Mesenteric fat pad (tissue), 1 donor: ENCODE results near the gene MTFP1. TPM values are rescaled to one million over a fixed set of nuclear protein-coding genes. Genes with fewer than 3 reads are reported as not detected.

ENCODE experiments used
- DNase-seq: peaks from one replicate; pipeline ENCODE4 v3.0.0-alpha.2; 2020; ENCODE audit warnings: low spot score
- long read RNA-seq: library from polyadenylated mRNA; unstranded; transcript quantifications from one replicate; pipeline ENCODE4 v2.0.0, GENCODE V29; 2020
- total RNA-seq: library from RNA; stranded (reverse); fragmentation: NEBNext Ultra II Directional; extraction: Animal tissue kit (Norgen Biotek cat#: 25700); gene quantifications from one replicate; pipeline ENCODE4 v1.2.1, GENCODE V29; 2021
- donor health status: DM: yes; HTN: yes; CAD: no.

The MTFP1 gene, protein sequence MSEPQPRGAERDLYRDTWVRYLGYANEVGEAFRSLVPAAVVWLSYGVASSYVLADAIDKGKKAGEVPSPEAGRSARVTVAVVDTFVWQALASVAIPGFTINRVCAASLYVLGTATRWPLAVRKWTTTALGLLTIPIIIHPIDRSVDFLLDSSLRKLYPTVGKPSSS
- total RNA-seq = 13.3 TPM
- long read RNA-seq, transcript MTFP1-201 (4 exons, 1,370 nt) = major isoform, 34 of 48 reads
- long read RNA-seq, partial matches to known transcripts = 1 of 48 reads
- long read RNA-seq, other reads (novel, unspliced or antisense) = 6 of 48 reads

DNA sequence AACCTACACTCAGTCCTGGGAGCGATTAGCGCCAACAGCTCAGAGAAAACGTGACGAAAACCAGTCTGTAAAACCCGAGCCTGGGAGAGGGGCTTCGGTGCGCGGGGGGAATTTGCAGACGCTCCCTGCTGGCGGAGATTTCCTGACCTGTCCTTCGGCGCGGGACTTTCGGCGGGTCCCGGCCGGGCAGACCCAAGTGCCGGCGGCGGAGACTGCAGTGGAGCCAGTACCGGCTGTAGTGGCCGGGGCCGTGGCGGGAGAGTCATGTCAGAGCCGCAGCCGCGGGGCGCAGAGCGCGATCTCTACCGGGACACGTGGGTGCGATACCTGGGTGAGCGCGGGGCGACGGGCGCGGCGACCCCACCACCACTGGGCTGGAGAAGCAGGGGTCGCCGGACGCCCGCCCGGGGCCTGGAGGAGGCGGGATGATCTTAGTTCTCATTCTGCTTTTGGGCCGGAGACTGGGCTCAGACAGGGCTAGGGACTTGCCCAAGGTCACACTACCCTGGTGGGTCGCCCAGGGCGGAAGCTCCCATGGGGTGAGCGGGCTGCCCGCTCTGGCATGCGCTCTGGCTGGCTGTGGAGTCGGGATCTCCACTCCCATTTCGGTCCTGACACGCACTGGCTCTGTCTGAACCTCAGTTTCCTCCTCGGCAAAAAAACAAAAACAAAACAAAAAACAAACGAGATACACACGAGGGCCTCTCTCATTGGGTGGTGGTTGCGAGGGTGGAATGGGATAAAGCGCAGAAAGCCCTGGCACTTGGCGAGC, at the start of gene MTFP1:
MTFP1 (plus strand) TSS at position 153 of the 772 bp plus-strand sequence; CDS start at position 265, 112 bp downstream.
- DNase-seq = no peak

DNA sequence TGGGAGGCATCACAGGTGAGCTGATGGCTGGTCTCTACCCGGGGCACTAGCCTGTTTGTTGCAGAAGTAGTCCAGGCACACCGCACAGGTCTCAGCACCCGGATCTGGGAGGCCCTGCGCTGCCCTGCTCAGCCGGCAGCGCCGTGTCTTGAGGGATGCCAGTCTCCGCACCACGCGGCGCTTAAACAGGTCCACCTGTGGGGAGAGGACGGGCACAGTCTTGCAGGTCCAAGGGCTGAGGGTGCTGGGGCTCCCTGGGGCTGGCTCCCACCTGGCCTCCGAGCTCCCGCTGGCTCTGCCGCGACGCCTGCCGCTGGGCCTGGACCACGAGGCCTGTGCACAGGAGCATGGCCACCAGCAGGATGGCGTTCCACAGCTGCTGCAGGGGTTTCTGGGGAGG, 45.6 kb upstream of the MTFP1 start:
- no peak for DNase-seq

DNA sequence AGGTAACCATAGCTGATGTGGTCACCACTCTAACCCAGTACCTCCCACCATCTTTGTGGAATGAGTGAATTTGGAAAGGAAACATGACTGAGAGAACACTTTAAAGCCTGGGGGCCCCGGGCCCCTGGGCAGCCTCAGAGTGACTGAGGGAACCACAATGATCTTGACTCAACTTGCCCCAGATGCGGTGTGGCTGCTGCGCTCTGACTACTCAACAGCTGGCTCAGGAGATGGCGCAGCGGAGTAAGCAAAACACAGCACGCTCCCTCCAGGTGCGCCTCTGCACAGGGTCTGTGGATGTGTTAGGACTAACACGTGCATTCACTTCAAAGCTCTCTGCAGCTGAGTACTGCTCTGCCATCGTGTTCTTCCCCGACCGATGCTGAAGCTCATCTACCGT, 44.3 kb upstream of the MTFP1 start:
- DNase-seq = no peak

DNA sequence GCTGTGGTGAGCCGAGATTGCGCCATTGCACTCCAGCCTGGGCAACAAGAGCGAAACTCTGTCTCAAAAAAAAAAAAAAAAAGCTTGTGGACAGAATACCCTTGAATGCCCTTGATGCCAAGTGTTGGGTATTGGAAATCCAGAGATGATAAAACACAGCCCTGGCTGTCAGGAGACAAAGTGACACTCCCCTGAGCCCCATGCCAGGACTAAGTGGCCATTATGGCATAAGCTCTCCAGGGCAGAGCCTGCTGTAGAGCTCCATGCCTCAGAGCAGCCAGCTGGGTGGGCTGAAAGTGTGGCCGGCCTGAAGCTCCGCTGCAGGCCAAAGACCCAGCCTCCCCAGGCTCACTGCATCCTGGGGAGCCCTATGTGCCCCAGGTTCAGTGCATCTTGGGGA, 43.2 kb upstream of the MTFP1 start:
- no peak for DNase-seq

DNA sequence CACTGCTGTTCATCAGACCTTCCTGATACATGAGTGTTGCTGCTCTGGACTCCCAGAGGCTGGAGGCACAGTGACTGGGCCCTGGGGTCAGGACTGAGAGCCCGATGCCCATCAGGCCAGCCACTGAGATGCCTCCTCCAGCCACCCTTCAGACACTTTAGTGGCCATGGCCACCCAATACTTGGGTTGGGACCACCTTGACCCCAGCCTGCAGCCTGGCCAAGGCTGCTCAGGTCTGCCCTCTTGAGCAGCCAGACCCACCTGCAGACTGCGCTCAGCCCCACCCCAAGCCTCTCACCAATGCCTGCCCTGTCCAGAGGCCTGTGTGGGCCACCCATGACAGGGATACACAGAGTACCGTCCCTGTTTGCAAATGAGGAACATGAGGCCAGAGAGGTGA, 42.5 kb upstream of the MTFP1 start:
- DNase-seq = no peak

DNA sequence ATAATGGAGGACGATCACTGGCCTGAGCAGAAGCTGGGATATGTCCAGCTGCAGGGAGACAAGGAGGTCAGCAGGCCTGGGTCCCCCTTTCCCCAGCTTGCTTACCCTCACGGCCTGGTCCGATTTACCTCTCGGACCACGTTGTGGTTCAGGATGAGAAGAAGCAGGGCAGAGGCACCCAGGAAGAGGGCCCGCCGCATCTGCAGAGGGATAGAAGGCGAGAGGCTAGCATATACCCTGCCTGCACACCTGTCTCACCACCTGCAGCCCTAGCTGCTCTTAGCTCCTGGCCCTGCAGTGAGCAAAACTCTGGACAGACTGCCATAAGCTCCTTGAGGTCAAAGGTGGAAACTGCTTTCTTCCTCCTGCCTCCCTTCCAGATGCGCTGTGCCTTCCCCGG, 39.6 kb upstream of the MTFP1 start:
- no peak for DNase-seq

DNA sequence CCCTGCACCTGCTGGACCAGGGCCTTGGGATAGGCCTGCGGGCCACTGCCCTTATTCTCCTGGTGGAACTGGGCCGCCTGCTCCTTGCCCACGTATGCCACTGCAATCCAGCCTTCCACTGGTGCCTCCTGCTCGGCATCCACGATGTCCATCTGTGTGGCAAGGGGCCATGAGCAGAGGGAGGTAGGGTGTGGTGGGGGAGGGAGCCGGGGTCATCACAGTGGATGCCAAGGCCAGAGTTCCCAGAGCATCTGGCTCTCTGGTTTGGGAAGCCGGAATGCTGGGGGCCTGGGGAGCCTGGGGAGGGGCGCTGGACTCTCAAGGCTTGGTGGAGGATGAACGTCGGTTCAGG, 39.0 kb upstream of the MTFP1 start:
- no peak for DNase-seq

DNA sequence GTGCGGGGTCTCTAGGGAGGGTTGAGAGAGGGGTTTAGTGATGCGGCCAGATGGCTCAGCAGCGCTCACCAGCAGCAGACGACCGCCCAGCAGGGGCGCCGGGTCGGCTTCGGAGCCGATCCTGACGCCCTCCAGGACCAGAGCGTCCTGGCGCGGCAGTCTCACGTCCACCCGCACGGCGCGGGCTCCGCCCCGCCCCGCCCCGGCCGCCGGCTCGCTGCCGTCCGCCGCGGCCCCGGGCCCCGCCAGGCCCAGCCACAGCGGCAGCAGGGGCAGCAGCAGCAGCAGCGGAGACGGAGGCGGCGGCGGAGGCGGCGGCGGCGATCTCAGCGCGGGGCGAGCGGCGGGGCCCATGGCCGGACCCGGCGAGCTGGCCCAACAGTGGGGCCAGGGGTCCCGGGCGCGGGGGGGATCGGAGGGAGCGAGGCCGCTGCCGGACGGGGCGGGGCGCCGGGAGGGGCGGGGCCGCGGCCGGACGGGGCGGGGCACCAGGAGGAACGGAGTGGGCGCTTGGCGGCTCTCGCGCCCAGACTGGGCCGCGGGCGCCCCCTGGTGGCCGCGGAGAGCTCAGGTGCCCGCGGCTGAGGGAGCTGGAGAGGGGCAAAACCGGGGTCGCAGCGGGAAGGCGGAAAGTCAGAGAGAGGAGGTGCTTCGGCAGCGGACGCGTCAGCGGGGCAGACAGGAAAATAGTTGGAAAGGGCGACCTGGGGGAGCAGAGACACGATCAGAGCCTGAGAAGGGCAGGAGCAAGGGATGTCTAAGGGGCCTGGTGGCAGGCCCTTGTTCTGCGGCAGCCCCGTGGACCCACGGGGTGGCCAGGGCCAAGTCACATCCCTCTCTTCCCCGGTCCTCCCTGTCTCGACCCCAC, 38.4 kb upstream of the MTFP1 start, which contains the start of gene RNF215:
RNF215 (minus strand) TSS at position 452 of the 868 bp plus-strand sequence; CDS start at position 354, 98 bp downstream.
- peak; percentile 95 for DNase-seq

DNA sequence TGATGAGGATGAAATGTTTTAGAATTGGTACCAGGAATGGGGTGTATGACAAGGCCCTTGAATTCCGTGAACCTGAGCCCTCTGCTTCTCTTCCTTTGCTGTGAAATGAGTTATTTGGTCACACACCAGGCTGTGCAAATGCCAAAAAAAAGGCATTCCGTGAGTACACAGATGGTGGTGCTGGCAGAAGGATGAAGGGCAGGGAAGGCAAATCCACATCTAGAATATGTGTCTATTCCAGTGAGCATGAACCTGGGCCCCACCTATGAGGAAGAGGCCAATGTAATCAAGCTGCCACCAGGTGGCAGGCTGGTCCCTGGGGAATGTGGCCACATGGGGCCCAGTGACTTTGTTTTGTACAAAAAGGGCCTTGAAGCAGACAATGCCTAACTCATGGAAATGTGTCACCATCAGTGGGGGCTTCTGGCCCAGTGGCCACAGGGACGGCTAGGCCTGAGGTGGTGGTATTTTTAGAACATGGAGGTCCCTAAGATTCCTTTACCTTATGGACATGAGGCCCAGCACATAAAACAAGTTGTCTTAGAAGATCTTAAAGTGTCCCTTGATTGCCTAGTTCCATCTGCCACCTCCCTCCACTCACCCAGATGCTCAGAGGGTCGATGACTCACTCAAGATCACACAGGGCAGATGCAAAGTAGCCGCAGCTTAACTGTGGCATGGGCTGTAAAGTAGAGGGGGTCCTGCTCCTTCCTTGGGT, 34.4 kb upstream of the MTFP1 start:
- no peak for DNase-seq

DNA sequence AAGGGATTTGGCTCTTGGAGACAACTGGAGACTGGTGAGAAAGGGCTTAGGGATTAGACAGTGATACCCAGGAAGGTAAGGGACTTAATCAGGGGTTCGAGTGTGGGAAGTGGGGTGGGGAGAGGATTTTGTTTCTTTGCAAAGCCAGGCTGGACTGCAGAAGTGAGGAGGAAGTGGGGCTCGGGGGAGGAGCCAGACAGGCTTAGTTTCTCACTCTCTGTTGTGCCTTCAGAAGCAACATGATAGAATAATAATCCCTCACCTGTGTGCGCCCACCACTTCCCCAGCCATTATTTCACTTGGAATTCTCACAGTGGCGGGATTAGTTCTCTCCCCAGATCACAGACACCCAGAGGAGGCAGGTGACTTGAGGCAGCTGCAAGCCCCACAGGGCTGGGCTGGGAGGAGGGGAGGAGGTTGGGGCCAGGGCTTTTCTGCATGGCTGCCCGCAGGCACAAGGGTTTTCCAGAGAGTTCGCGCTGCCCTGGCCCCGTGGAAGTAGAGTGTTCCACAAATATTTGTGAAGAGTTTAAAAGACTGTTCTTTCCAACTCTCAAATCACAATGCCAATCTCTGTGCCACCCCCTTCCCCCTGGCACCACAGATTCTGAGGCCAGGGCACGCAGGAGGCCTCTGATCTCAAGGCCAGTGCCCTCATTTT, 32.8 kb upstream of the MTFP1 start:
- DNase-seq = no peak

DNA sequence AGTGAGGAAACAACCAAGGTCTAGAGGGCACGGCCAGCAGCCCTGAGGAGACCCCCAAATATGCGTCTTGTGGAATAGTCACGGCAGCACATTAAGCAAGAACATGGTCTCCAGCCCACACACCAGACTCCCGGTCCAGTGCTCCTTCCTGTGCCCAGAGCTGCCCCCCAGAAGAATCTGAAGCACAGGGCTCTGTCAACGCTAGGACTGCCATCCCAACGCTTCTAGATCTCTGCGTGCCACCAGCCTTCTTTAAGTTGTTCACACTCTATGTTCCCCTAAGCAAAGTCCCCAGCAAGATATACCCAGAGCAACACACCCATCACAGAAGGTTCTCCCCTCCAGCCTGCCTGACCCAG, 32.3 kb upstream of the MTFP1 start:
- DNase-seq = no peak

DNA sequence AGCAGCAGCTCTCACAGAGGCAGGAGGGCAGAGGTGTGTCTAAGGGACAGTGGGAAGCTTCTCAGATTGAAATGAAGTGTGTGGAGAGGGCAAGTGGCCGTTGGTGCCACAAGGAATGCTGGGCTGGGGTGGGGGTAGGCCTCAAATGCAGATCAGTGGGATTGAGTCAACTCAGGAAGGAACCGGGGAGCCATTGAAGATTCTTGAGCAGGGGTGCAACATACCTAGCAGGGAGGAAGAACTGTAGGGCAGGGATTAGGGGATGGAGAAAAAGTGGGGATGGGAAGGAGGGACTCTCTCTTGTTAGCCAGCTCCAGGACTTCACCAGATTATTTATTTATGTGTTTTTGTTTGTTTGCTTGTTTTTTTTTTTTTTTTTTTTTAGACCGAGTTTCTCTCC, 31.7 kb upstream of the MTFP1 start:
- no peak for DNase-seq

DNA sequence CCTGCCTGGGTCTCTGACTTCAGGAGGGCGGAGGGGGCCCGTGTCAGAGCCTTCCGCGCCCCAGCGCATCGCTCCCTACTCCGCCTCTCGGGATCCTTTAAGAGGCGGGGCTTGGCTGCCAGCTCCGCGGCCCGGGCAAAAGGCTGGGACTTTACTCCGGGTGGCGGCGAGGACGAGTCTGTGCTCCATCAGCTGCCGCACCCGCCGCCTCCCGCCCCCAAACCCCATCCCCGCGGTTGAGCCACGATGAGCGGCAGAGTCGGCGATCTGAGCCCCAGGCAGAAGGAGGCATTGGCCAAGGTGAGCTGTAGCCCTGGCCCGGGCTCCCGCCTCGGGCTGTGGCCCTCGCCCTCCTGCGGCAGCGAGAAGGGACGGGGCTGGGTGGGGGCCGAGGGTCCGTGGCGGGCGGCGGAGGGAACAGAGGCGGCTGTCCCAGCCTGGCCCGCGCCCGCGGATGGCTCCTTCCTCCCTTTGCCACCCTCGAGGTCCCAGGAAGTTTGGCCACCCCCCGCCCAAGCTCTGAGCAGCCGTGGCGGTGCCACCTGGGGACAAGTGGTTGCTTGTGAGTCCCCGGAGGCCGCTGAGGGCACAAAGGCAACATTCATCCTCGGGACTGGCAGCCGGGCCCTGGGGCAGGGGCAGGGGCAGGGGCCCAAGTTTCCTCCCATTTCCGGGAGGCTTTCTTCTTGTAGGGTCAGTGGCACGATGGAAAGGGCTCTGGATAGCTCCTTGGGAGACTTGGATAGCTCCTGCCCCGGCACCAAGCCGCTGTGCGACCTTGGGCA, 28.5 kb upstream of the MTFP1 start, which contains the start of gene SEC14L2:
SEC14L2 (plus strand) TSS at position 148 of the 785 bp plus-strand sequence; CDS start at position 247, 99 bp downstream.
- peak; percentile 93 for DNase-seq

DNA sequence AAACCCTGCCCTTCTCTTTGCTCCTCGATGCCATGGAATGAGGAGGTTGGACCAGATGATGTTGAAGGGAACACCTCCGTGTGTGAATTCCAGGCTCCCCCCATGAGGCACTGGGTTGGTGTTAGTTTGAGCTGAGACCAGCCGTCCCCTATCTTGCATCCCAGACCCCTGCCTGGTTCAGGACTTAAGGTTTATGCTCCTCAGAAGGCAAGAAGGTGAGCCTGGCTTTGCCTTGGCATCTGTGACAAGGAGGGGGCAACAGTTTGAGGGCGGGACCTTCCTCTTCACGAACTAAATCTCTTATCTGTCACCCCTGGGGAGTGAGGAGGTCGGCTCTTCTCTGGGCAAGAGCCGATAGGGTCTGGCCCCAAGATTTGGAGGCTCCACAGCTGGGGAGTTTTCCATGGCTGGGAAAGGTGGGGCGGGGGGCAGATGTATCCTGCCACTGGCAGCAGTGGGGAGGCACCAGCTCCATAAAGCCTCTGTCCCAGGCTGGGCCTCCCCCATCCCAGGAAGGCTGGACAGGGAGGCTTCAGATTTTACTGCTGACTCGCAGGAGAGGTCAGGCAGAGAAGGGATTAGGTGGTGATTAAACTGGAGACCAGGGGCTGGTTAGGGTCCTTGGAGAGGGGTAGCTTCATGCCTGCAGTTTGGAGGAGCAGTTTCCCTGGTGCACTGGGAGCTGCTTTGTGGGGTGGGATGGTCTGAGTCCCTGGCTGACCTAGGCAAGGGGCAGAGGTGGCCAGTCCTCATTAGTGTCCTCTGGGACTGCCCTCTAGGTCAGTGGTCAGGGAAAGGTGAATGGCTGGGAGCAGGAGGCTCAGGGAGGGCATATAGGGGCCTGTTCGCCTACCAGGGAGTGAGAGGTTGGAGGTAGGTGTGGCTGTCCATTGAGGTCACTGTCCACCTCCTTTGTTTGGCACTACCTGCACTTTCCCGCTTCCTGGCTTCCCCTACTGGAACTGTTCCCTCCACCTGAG, 27.6 kb upstream of the MTFP1 start:
- DNase-seq = no peak

DNA sequence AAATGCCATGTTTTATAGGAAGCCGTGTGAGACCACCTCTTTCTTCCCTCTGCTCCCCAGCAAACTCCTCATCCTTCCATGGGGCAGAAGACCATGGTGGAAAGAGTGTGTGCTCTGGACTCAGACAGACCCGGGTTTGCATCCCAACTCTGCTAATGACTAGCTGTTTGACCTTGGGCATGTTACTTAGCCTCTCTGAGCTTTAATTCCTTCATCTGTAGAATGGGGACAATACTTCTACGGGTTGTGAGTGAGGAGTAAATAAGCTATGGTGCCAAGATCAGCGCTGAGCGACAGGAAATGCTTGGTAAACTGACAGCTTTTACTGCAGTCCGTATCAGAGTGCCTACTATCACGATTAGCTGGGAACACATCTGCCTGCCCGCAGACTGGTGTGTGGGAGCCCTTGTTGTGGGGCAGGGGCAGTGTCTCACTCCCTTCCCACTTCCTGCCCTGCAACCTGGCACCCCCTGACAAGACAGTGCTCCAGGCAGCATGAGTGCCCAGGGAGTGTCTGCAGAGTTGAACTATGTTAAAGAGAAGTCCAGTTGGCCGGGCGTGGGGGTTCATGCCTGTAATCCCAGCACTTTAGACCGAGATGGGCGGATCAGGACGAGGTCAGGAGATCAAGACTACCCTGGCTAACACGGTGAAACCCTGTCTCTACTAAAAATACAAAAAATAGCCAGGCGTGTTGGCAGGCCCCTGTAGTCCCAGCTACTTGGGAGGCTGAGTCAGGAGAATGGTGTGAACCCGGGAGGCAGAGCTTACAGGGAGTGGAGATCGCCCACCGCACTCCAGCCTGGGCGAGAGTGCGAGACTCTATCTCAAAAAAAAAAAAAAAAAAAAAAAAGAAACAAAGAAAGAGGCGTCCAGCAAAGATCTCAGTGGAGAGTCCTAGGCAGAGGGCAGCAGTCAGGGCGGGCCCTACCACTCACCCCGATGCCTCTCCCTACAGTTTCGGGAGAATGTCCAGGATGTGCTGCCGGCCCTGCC, 26.6 kb upstream of the MTFP1 start:
- no peak for DNase-seq

DNA sequence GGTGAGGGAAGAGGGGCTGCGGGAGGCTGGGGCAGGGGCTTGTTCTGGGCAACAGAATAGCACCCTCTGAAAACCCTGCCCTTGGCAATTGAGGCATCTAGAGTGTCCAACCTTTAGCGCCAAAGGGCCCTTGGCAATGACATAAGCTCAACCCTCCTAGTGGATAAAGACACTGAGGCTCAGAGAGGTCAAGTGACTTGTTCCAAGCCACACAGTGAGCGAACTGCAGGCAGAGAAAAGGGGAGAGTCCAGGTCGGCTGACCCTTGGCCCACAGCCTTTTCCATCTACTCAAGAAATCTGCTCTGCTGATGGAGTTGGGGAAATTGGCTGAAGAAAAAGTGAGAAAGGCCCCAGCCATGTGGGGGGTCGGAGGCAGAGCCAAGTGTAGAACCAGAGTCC, 25.9 kb upstream of the MTFP1 start:
- no peak for DNase-seq

DNA sequence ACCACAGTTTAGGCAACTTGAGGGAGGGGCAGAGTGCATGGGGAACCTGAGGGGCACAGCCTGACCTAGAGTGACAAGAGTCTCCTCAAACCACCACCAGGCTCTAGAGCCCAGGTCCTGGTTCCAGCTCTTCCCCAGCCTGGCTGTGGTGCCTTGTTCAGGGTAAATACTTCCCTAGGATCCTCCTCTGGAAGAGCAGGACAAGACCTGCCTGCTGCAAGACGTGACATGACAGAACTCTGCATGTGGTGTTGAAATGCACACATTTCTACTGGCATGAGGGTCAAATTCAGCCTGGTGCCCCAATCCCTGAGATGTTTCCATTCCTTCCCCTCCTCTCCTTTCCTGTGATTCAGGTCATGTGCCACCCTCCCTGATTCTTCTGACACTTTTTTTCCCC, 25.4 kb upstream of the MTFP1 start:
- no peak for DNase-seq
